Measurements from ENCODE around the gene LTBP3.
"Not testable (repeated sequence)": the region's sequence is repeated elsewhere in the genome, so short reads cannot be mapped to it uniquely, and the experiment has no call there.

Gene LTBP3

GRCh38 chr11:65571420-65571819, 13.3 kb upstream of the LTBP3 start:
- no peak for DNase-seq

- peak; percentile 96 to 98 for DNase-seq
Measured at GRCh38 chr11:65569973-65570918, 12.1 kb upstream of the LTBP3 start, which contains the start of gene ZNRD2. Gene ZNRD2 (plus strand): TSS chr11:65570477. CDS start chr11:65570492, 15 bp downstream.

- DNase-seq, result no peak
Measured at GRCh38 chr11:65569164-65569972, 11.2 kb upstream of the LTBP3 start.

GRCh38 chr11:65565624-65566453, 7.7 kb upstream of the LTBP3 start:
- no peak for DNase-seq

GRCh38 chr11:65564879-65565559, 6.9 kb upstream of the LTBP3 start:
- DNase-seq, result not testable (repeated sequence)

GRCh38 chr11:65563601-65564000, 5.4 kb upstream of the LTBP3 start:
- DNase-seq, result no peak

GRCh38 chr11:65562788-65563187, 4.6 kb upstream of the LTBP3 start:
- DNase-seq, result no peak

- DNase-seq, result no peak
Measured at GRCh38 chr11:65562020-65562419, 3.9 kb upstream of the LTBP3 start.

GRCh38 chr11:65560555-65561418, 2.6 kb upstream of the LTBP3 start:
- DNase-seq, result no peak

GRCh38 chr11:65559951-65560537, 1.9 kb upstream of the LTBP3 start:
- DNase-seq, result no peak

GRCh38 chr11:65559535-65559934, 1.4 kb upstream of the LTBP3 start:
- DNase-seq, result no peak

GRCh38 chr11:65558930-65559509, 861 bp upstream of the LTBP3 start:
- DNase-seq, result no peak

- no peak for DNase-seq
Measured at GRCh38 chr11:65557280-65558001, 718 bp downstream of the LTBP3 start.

- DNase-seq, result no peak
Measured at GRCh38 chr11:65556470-65557279, 1.5 kb downstream of the LTBP3 start.

GRCh38 chr11:65555693-65556231, 2.4 kb downstream of the LTBP3 start:
- DNase-seq, result no peak

GRCh38 chr11:65554842-65555430, 3.2 kb downstream of the LTBP3 start:
- no peak for DNase-seq

- no peak for DNase-seq
Measured at GRCh38 chr11:65554057-65554818, 3.9 kb downstream of the LTBP3 start.
